Activated B cell treated with CpG ODN at 0.5 μM for 24 hours (primary cell): Measurements from ENCODE around the gene AFF3. TPM values are rescaled to one million over a fixed set of nuclear protein-coding genes. Genes with fewer than 3 reads are reported as not detected.

ENCODE experiments used
- ATAC-seq: fragments of 200-7000 bp; cut with Tn5 transposase; one replicate; pipeline ENCODE4 v1.10.0; 2021; ENCODE audit warnings: low read depth, mild to moderate bottlenecking, moderate library complexity
- CTCF ChIA-PET: fragments of 350-600 bp; sonication (Branson Sonifier 250); formaldehyde crosslinking; loops from one replicate; lab custom pipeline; 2021; ENCODE audit warnings: antibody characterized with exemption; lab: Charles Lee
- POLR2A ChIA-PET: fragments of 350-600 bp; sonication (Branson Sonifier 250); formaldehyde crosslinking; loops from one replicate; lab custom pipeline; 2021; ENCODE audit warnings: antibody characterized with exemption; lab: Charles Lee
- DNase-seq: peaks from one replicate; pipeline ENCODE4 v3.0.0; 2022
- H3K27ac Mint-ChIP-seq: one replicate; pipeline ENCODE4 v1.8.0; 2020; ENCODE audit warnings: mixed read lengths
- H3K27me3 Mint-ChIP-seq: one replicate; pipeline ENCODE4 v1.8.0; 2021; ENCODE audit warnings: mixed read lengths
- H3K36me3 Mint-ChIP-seq: one replicate; pipeline ENCODE4 v1.8.0; 2021; ENCODE audit warnings: low read depth, mixed read lengths
- H3K4me1 Mint-ChIP-seq: one replicate; pipeline ENCODE4 v1.8.0; 2021; ENCODE audit warnings: mixed read lengths
- H3K4me3 Mint-ChIP-seq: one replicate; pipeline ENCODE4 v1.8.0; 2020; ENCODE audit warnings: mild to moderate bottlenecking, mixed read lengths
- H3K9me3 Mint-ChIP-seq: one replicate; pipeline ENCODE4 v1.8.0; 2020; ENCODE audit warnings: mixed read lengths
- intact Hi-C: fragments of 100-400 bp; cut with micrococcal nuclease; formaldehyde crosslinking; loops from one replicate; pipeline ENCODE4 v1.15.1; 2024
- total RNA-seq: library from RNA; stranded (reverse); gene quantifications from 2 replicates; pipeline ENCODE4 v1.2.3, GENCODE V29; 2022
- TF ChIP-seq, protein P1 (sequence below): fragments of 200-600 bp; IDR thresholded peaks from one replicate; pipeline ENCODE4 v1.8.0; 2022; ENCODE audit warnings: antibody characterized with exemption, mild to moderate bottlenecking

AFF3 gene
- total RNA-seq, 1 donor from 2014 or later = 271 TPM

DNA sequence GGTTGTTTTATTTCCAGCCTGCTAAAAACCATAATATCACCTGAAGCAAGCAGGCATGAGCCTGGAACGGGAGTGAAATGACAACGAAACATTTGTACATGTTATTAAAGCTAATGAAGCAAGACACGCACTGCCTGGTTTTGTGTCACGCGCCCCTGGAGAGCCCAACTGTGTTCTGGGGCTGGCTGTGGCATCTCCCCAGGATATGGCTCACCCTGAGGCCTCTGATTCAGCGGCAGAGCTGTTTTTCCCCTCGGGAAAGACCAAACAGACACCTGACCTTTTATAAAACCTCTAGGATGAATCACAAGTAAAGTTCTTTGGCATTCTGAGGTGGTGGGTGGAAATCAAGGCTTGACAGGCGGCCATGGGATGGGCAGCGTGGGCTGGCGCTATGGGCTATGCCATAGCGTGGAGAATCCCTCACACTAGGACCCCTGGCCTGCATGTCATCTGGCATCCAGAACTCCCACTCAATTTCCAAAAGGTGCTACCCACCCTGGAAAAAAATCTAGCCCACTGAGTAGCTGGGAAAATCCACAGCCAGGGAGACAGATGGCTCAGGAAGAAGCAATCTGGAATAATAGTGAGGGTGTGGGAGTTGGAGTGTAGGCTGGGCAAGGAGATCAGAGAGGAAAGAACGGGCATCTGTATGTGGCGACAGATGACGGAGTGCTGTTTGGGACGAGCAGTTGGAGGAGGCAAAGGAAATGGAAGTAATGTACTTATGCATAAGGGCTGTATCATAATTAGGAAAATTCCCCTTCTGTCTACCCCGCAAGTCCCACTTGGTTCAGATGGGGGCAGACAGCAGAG lies 262.0 kb downstream of the AFF3 start:
- Mint-ChIP-seq H3K36me3 (peaks cover 48% of the 10 kb centered on the region), H3K9me3 (no peaks in the 10 kb centered on the region), H3K4me1 (peaks cover 85% of the 10 kb centered on the region), H3K27ac (peak overlapping the region; percentile 51), H3K27me3 (no peaks in the 10 kb centered on the region), H3K4me3 (no peak overlapping the region)
- DNase-seq = no peak
- ChIA-PET POLR2A (no interaction called here), CTCF (no interaction called here)
- no peak for ATAC-seq
- TF ChIP-seq, protein P1, sequence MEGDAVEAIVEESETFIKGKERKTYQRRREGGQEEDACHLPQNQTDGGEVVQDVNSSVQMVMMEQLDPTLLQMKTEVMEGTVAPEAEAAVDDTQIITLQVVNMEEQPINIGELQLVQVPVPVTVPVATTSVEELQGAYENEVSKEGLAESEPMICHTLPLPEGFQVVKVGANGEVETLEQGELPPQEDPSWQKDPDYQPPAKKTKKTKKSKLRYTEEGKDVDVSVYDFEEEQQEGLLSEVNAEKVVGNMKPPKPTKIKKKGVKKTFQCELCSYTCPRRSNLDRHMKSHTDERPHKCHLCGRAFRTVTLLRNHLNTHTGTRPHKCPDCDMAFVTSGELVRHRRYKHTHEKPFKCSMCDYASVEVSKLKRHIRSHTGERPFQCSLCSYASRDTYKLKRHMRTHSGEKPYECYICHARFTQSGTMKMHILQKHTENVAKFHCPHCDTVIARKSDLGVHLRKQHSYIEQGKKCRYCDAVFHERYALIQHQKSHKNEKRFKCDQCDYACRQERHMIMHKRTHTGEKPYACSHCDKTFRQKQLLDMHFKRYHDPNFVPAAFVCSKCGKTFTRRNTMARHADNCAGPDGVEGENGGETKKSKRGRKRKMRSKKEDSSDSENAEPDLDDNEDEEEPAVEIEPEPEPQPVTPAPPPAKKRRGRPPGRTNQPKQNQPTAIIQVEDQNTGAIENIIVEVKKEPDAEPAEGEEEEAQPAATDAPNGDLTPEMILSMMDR = no peak
- intact Hi-C loops = no loop called here

DNA sequence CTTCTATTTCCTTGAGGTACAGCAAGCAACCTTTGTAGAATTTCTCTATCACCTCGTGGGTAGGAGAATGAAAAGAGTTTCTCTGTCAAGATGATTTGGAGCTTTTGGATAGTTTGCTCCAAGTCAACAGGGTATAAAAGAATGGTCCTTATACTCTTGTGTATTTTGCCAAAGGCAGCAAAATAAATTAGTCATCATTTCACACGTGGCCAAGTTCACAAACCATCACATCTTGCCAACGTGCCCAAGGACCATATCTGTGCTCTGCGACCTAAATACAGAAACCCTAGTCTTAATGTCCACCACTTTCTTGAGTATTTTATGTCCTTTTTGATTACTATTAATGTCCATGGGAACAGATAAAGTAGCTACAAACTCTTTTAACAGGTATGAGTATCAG lies 262.9 kb downstream of the AFF3 start:
- Mint-ChIP-seq H3K27me3 (no peaks in the 10 kb centered on the region), H3K4me1 (peaks cover 80% of the 10 kb centered on the region), H3K27ac (no peak overlapping the region), H3K9me3 (no peaks in the 10 kb centered on the region), H3K4me3 (no peak overlapping the region), H3K36me3 (peaks cover 47% of the 10 kb centered on the region)
- ChIA-PET CTCF (no interaction called here), POLR2A (no interaction called here)
- no peak for ATAC-seq
- TF ChIP-seq, protein P1 = no peak
- no peak for DNase-seq
- intact Hi-C loops = no loop called here

- H3K4me3 Mint-ChIP-seq = no peak overlapping the region
- ATAC-seq (no peak), DNase-seq (no peak)
- intact Hi-C loops = no loop called here
- TF ChIP-seq, protein P1 = no peak
- H3K4me1 Mint-ChIP-seq = peaks cover 78% of the 10 kb centered on the region
- H3K27me3 Mint-ChIP-seq = no peaks in the 10 kb centered on the region
- peaks cover 52% of the 10 kb centered on the region for H3K36me3 Mint-ChIP-seq
- ChIA-PET CTCF (no interaction called here), POLR2A (no interaction called here)
- peak overlapping the region; percentile 56 for H3K27ac Mint-ChIP-seq
- no peaks in the 10 kb centered on the region for H3K9me3 Mint-ChIP-seq
Observed at GRCh38 chr2:99878581-99879350, 263.6 kb downstream of the AFF3 start.

DNA sequence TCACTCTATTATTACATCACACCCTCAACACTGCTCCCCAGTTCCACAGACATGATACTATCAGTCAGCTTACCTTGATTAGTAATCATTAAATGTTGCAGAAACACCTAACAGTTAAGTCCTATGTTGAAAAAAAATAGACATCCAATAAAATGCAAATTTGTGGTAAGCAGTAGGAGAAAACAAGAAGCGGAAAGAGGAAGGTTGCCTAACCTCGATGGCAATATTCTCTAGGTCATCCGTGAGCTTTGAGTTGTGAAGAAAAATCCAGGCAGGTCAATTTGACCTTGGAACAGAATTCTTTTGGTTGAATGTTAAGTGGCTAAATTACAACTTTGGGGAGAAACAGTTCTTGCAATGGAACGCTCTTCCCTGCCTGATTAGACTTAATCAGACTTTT lies 264.4 kb downstream of the AFF3 start:
- intact Hi-C loops = no loop called here
- peaks cover 54% of the 10 kb centered on the region for H3K36me3 Mint-ChIP-seq
- ATAC-seq = no peak
- no peak overlapping the region for H3K4me3 Mint-ChIP-seq
- H3K27me3 Mint-ChIP-seq = no peaks in the 10 kb centered on the region
- ChIA-PET CTCF (no interaction called here), POLR2A (no interaction called here)
- TF ChIP-seq, protein P1 = no peak
- no peak overlapping the region for H3K27ac Mint-ChIP-seq
- peaks cover 72% of the 10 kb centered on the region for H3K4me1 Mint-ChIP-seq
- H3K9me3 Mint-ChIP-seq = no peaks in the 10 kb centered on the region
- DNase-seq = no peak

DNA sequence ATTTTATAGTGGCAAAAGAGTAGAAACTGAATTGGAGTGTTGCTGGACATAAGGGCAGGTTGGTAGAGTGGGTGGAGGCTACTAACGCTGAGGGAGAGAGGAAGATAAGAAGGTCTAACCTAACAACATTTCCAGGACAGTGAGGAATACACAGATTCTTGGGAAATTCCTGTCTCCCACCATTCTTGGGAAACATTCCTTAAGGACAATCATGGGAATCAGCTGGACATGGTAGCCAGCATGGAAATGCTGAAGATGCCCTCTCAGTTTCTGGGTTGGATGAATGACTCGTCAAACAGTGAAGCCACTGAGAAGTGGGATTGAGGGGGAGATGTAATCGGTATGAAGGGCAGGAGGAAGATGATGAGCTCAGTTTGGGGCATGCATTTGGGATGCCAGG lies 265.4 kb downstream of the AFF3 start:
- Mint-ChIP-seq H3K4me3 (no peak overlapping the region), H3K36me3 (peaks cover 60% of the 10 kb centered on the region), H3K27me3 (no peaks in the 10 kb centered on the region), H3K9me3 (no peaks in the 10 kb centered on the region), H3K27ac (no peak overlapping the region), H3K4me1 (peaks cover 64% of the 10 kb centered on the region)
- TF ChIP-seq, protein P1 = no peak
- DNase-seq = no peak
- ChIA-PET POLR2A (no interaction called here), CTCF (no interaction called here)
- ATAC-seq = no peak
- intact Hi-C loops = no loop called here
